ENCODE measurements around the gene ASS1. TPM values are rescaled to one million over a fixed set of nuclear protein-coding genes. Genes with fewer than 3 reads are reported as not detected.

Gene ASS1
- total RNA-seq (2014; rRNA removed) (74.1 and 83.0 TPM in 2 replicates), Bru-seq, nascent RNA (percentile 51 among the genes with signal in this experiment), BruChase-seq, experiment 1, labeled RNA remaining after a 6-hour chase (percentile 46 among the genes with signal in this experiment), BruChase-seq, experiment 2, labeled RNA remaining after a 2-hour chase (percentile 50 among the genes with signal in this experiment)
- long read RNA-seq, transcript ASS1-201 (15 exons, 1,564 nt): major isoform, 37 of 54 reads
- long read RNA-seq, partial matches to known transcripts: 6 of 54 reads
- long read RNA-seq, other reads (novel, unspliced or antisense): 9 of 54 reads

DNA sequence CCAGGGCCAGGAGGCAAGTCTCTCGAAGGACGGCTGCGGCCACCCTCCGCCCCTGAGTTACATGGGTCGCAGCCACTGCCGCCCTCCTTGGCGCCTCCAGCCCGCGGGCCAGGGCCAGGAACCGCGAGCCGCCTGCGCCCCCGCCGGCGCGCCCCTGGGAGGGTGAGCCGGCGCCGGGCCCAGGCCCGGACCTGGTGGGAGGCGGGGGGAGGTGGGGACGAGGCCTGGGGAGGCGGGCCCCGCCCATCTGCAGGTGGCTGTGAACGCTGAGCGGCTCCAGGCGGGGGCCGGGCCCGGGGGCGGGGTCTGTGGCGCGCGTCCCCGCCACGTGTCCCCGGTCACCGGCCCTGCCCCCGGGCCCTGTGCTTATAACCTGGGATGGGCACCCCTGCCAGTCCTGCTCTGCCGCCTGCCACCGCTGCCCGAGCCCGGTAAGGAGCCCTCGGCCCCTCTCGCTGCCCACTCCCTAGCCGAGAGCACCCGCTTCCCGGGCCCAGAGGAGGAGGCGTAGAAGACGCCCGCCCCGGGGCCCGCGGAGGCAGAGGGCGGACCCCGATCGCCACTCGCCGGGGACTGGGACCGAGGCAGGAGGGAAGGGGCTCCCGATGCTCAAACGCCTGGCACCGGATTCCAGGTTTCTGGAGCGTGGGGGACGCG is at the start of gene ASS1:
Gene ASS1 (plus strand): TSS at position 397 of the 657 bp plus-strand sequence. CDS start 7,268 bp downstream, outside the sequence.
- no TSS peak for BruUV-seq (replicated peaks)
- Histone ChIP-seq H3K79me2 (ENCODE audit: low read length) (no peaks in the 10 kb centered on the region), H3K4me1 (ENCODE audit: insufficient read depth, low read length) (peaks cover 17% of the 10 kb centered on the region), H3K9ac (ENCODE audit: low read length) (peak within 1 kb of the TSS; percentile 53), H3K4me3 (ENCODE audit: low read length) (peak within 1 kb of the TSS; percentile 76), H3F3A (ENCODE audit: low read length, unreplicated experiment) (no peaks in the 10 kb centered on the region), H3K27ac (ENCODE audit: low read length) (no peak within 1 kb of the TSS), H3K9me3 (ENCODE audit: low read length) (0 out of 2 replicates have a peak, but pooled peaks cover 5% of the 10 kb centered on the region), H3K27me3 (ENCODE audit: low read length) (no peaks in the 10 kb centered on the region), H3K9me2 (replicated peaks; ENCODE audit: low read length) (no peaks in the 10 kb centered on the region), H3K36me3 (ENCODE audit: low read depth, low read length) (no peaks in the 10 kb centered on the region), H2AFZ (ENCODE audit: low read length) (peak within 1 kb of the TSS; percentile 84), H4K20me1 (ENCODE audit: low read length) (no peaks in the 10 kb centered on the region), H3K4me2 (ENCODE audit: low read length) (peak within 1 kb of the TSS; percentile 89)
- ATAC-seq (peak; percentile 79), DNase-seq (peak; percentile 69)
- no peak for TF ChIP-seq CTCF (conservative IDR thresholded peaks at IDR 0.05; ENCODE audit: low read depth, low read length)
- TF ChIP-seq EZH2 (IDR thresholded peaks at IDR 0.05; ENCODE audit: low read length, unreplicated experiment): no peak
- TF ChIP-seq EZH2phosphoT487 (IDR thresholded peaks at IDR 0.05; ENCODE audit: borderline replicate concordance, low read length): no peak
- intact Hi-C loops (cut with micrococcal nuclease): no loop called here
- CTCF ChIA-PET: no interaction called here
- POLR2A ChIA-PET (ENCODE audit: unreplicated experiment): no interaction called here

DNA sequence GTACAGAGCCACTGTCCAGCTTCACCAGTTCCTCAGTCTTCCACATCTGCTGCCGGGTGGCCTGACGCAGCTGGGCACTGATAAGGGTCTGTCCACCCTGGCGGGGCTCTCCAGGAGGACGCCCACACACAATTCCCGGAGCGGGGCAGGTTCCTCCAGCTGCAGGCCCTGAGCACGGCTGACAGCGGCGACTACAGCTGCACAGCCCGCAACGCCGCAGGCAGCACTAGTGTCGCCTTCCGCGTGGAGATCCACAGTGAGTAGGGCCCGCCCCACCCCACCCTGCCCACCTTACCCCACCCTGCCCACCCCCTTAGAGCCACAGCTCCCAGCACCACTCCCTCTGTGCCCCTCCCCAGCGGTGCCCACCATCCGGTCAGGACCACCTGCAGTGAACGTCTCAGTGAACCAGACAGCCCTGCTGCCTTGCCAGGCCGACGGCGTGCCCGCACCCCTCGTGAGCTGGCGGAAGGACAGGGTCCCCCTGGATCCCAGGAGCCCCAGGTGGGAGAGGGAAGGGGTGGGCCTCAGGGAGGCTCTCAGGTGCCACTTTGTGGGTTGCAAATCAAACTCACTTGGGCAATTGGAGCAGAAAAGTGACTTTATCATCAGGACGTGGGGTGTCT is 48.8 kb upstream of the ASS1 start:
- no peak overlapping the region for H3K4me3 ChIP-seq (ENCODE audit: low read length)
- no peaks in the 10 kb centered on the region for H3K79me2 ChIP-seq (ENCODE audit: low read length)
- H3K9me2 ChIP-seq (replicated peaks; ENCODE audit: low read length): no peaks in the 10 kb centered on the region
- intact Hi-C loops (cut with micrococcal nuclease): no loop called here
- no peaks in the 10 kb centered on the region for H3F3A ChIP-seq (ENCODE audit: low read length, unreplicated experiment)
- no peak overlapping the region for H2AFZ ChIP-seq (ENCODE audit: low read length)
- no peak overlapping the region for H3K9ac ChIP-seq (ENCODE audit: low read length)
- no peak overlapping the region for H3K4me2 ChIP-seq (ENCODE audit: low read length)
- ATAC-seq (no peak), DNase-seq (no peak)
- POLR2A ChIA-PET (ENCODE audit: unreplicated experiment): no interaction called here
- CTCF ChIA-PET: no interaction called here
- no peaks in the 10 kb centered on the region for H3K27me3 ChIP-seq (ENCODE audit: low read length)
- H4K20me1 ChIP-seq (ENCODE audit: low read length): no peaks in the 10 kb centered on the region
- 0 out of 2 replicates have a peak, but pooled peaks cover 3% of the 10 kb centered on the region for H3K4me1 ChIP-seq (ENCODE audit: insufficient read depth, low read length)
- H3K9me3 ChIP-seq (ENCODE audit: low read length): no peaks in the 10 kb centered on the region
- BruUV-seq (replicated peaks): no TSS peak
- TF ChIP-seq EZH2 (IDR thresholded peaks at IDR 0.05; ENCODE audit: low read length, unreplicated experiment) (no peak), CTCF (conservative IDR thresholded peaks at IDR 0.05; ENCODE audit: low read depth, low read length) (no peak), EZH2phosphoT487 (IDR thresholded peaks at IDR 0.05; ENCODE audit: borderline replicate concordance, low read length) (no peak)
- no peaks in the 10 kb centered on the region for H3K36me3 ChIP-seq (ENCODE audit: low read depth, low read length)
- H3K27ac ChIP-seq (ENCODE audit: low read length): no peak overlapping the region
